Activated CD8-positive, alpha-beta memory T cell treated with anti-CD3 and anti-CD28 coated beads, Interleukin-2, amount 10 ng/mL, durations not matched to agents 7 days and 5 days (primary cell): Measurements from ENCODE around the gene CWC27. TPM values are rescaled to one million over a fixed set of nuclear protein-coding genes. Genes with fewer than 3 reads are reported as not detected.

Source experiments
- total RNA-seq, 2 experiments: library from RNA; stranded (reverse); gene quantifications; one replicate each; pipeline ENCODE4 v1.2.3, GENCODE V29; 2021

The CWC27 gene
- total RNA-seq, 2 experiments from 2014 or later: 24.2 to 27.0 TPM

Other genes with a start within 250 kb of the CWC27 start
- not detected for gene SHISAL2B, start 78.4 kb upstream of the CWC27 start, total RNA-seq
- 10 to 100 TPM; 25.2 to 28.8 TPM for gene SREK1IP1, start 239 bp upstream of the CWC27 start, total RNA-seq